Progenitor cell of endocrine pancreas (in vitro differentiated cells): ENCODE measurements around the gene CNNM1. TPM values are rescaled to one million over a fixed set of nuclear protein-coding genes. Genes with fewer than 3 reads are reported as not detected.

Source experiments
- DNase-seq: peaks from one replicate; pipeline ENCODE4 v3.0.0; 2021; ENCODE audit warnings: low spot score; ENCODE audit not compliant: unreplicated experiment
- H3K27ac Mint-ChIP-seq: 2 replicates; pipeline ENCODE4 v1.8.0; 2021; ENCODE audit warnings: mild to moderate bottlenecking, moderate library complexity, mixed read lengths
- H3K27me3 Mint-ChIP-seq: 2 replicates; pipeline ENCODE4 v1.8.0; 2021; ENCODE audit warnings: mixed read lengths
- H3K36me3 Mint-ChIP-seq: 2 replicates; pipeline ENCODE4 v1.8.0; 2022; ENCODE audit warnings: mixed read lengths; ENCODE audit not compliant: insufficient read depth
- H3K4me1 Mint-ChIP-seq: 2 replicates; pipeline ENCODE4 v1.8.0; 2021; ENCODE audit warnings: low read depth, mixed read lengths
- H3K4me3 Mint-ChIP-seq: 2 replicates; pipeline ENCODE4 v1.8.0; 2021; ENCODE audit warnings: low read depth, mild to moderate bottlenecking, moderate library complexity, mixed read lengths
- H3K9me3 Mint-ChIP-seq: 2 replicates; pipeline ENCODE4 v1.8.0; 2021; ENCODE audit warnings: low read depth, mixed read lengths
- CTCF ChIP-seq: fragments of 200-600 bp; sonication (generic); IDR thresholded peaks from one replicate; pipeline ENCODE4 v1.5.0; 2021; ENCODE audit warnings: antibody characterized with exemption, mild to moderate bottlenecking; ENCODE audit not compliant: unreplicated experiment
- long read RNA-seq: library from polyadenylated mRNA; unstranded; transcript quantifications from one replicate; pipeline ENCODE4 v2.0.0, GENCODE V29; 2020
- total RNA-seq: library from RNA; stranded (reverse); gene quantifications from 2 replicates; pipeline ENCODE4 v1.2.1, GENCODE V29; 2021

Gene CNNM1
- 0.36 and 0.38 TPM in 2 replicates for total RNA-seq
- long read RNA-seq, result 0 reads

GRCh38 chr10:99329304-99329553 lies at the start of gene CNNM1:
Gene CNNM1 (plus strand): TSS chr10:99329356. CDS start chr10:99329388, 32 bp downstream.
- Mint-ChIP-seq H3K27ac (no peak within 1 kb of the TSS), H3K9me3 (no peaks in the 10 kb centered on the region), H3K27me3 (peaks cover 43% of the 10 kb centered on the region), H3K4me1 (peaks cover 2% of the 10 kb centered on the region), H3K4me3 (peak within 1 kb of the TSS; percentile 62), H3K36me3 (no peaks in the 10 kb centered on the region)
- no peak for TF ChIP-seq CTCF
- DNase-seq, result peak; percentile 28

- no peaks in the 10 kb centered on the region for H3K36me3 Mint-ChIP-seq
- no peak overlapping the region for H3K27ac Mint-ChIP-seq
- H3K4me3 Mint-ChIP-seq, result no peak overlapping the region
- no peak for DNase-seq
- H3K4me1 Mint-ChIP-seq, result peaks cover 7% of the 10 kb centered on the region
- peaks cover 10% of the 10 kb centered on the region for H3K9me3 Mint-ChIP-seq
- TF ChIP-seq CTCF, result no peak
- peaks cover 5% of the 10 kb centered on the region for H3K27me3 Mint-ChIP-seq
Measured at GRCh38 chr10:99279626-99280111, 49.5 kb upstream of the CNNM1 start.

GRCh38 chr10:99280472-99280871 lies 48.7 kb upstream of the CNNM1 start:
- H3K36me3 Mint-ChIP-seq, result no peaks in the 10 kb centered on the region
- H3K9me3 Mint-ChIP-seq, result peaks cover 10% of the 10 kb centered on the region
- H3K27ac Mint-ChIP-seq, result no peak overlapping the region
- H3K27me3 Mint-ChIP-seq, result peaks cover 3% of the 10 kb centered on the region
- DNase-seq, result no peak
- TF ChIP-seq CTCF, result no peak
- H3K4me3 Mint-ChIP-seq, result no peak overlapping the region
- peaks cover 7% of the 10 kb centered on the region for H3K4me1 Mint-ChIP-seq

- Mint-ChIP-seq H3K9me3 (peaks cover 10% of the 10 kb centered on the region), H3K36me3 (no peaks in the 10 kb centered on the region), H3K4me3 (no peak overlapping the region), H3K4me1 (no peaks in the 10 kb centered on the region), H3K27me3 (peaks cover 4% of the 10 kb centered on the region), H3K27ac (no peak overlapping the region)
- no peak for TF ChIP-seq CTCF
- DNase-seq, result no peak
Measured at GRCh38 chr10:99285881-99286280, 43.3 kb upstream of the CNNM1 start.

GRCh38 chr10:99290306-99290705 lies 38.9 kb upstream of the CNNM1 start:
- no peaks in the 10 kb centered on the region for H3K9me3 Mint-ChIP-seq
- no peak for TF ChIP-seq CTCF

GRCh38 chr10:99292159-99292558 lies 37.0 kb upstream of the CNNM1 start:
- Mint-ChIP-seq H3K36me3 (no peaks in the 10 kb centered on the region), H3K9me3 (no peaks in the 10 kb centered on the region), H3K27me3 (peaks cover 4% of the 10 kb centered on the region), H3K27ac (no peak overlapping the region), H3K4me3 (no peak overlapping the region), H3K4me1 (no peaks in the 10 kb centered on the region)
- DNase-seq, result no peak
- TF ChIP-seq CTCF, result no peak

More at GRCh38 chr10:99290306-99290705, 38.9 kb upstream of the CNNM1 start:
- Mint-ChIP-seq H3K27me3 (peaks cover 4% of the 10 kb centered on the region), H3K4me1 (no peaks in the 10 kb centered on the region), H3K36me3 (no peaks in the 10 kb centered on the region), H3K27ac (no peak overlapping the region), H3K4me3 (no peak overlapping the region)
- no peak for DNase-seq
